ENCODE results near the gene ADAMTSL1.

DNA sequence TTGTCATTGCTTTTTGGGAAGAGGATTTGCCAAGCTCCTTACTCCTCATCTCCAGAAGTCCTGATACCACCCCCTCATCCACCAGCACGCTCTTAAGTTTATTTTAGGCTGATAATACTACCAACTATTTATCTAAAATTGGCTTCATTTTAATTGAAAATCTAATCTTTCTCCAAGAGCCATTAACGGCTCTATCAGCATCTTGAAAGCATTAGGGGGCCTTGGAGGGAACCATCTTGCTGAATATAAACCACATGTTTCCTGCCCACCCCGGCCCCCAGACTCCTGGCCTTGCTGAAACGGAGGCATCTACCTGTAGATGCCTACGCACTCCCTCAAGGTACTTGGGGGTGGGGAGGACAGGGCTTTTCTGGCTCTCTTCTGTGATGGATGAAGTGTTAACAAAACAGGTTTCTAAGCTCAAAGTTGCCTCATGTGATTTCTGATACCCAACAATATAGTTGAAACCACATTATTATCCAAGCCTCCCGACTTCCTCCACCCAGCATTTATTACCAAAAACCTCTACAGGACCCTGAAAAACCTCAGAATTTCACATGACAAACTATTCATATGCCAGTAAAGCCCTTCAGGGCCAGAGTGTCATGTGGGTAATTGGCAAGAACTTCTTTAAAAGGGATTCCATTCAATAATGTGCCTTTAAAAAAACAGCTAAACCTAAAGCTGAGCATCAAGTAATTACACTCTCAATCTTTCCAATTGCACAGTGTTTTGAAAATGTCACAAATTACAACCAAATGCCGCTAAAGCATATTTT, 462.3 kb downstream of the ADAMTSL1 start:
- no peak for TF ChIP-seq CTCF (IDR thresholded peaks at IDR 0.05; ENCODE audit: low read depth, low read length)
- TF ChIP-seq EZH2phosphoT487 (IDR thresholded peaks at IDR 0.05; ENCODE audit: low read depth) = no peak

Measured in OCI-LY3 (cell line).